ENCODE results near the gene SCAMP3.

SCAMP3 gene

GRCh38 chr1:155287987-155288543 is 25.9 kb upstream of the SCAMP3 start:
- Histone ChIP-seq H3K27ac (no peak overlapping the region), H3K4me3 (no peak overlapping the region)

- no peak overlapping the region for H3K4me3 ChIP-seq
- H3K27ac ChIP-seq = no peak overlapping the region
Measured at GRCh38 chr1:155286544-155286943, 24.4 kb upstream of the SCAMP3 start.

GRCh38 chr1:155285631-155286044 is 23.5 kb upstream of the SCAMP3 start:
- H3K4me3 ChIP-seq = no peak overlapping the region
- H3K27ac ChIP-seq = no peak overlapping the region

GRCh38 chr1:155285063-155285462 is 22.9 kb upstream of the SCAMP3 start:
- no peak overlapping the region for H3K4me3 ChIP-seq
- H3K27ac ChIP-seq = no peak overlapping the region

GRCh38 chr1:155284476-155284875 is 22.3 kb upstream of the SCAMP3 start:
- Histone ChIP-seq H3K27ac (no peak overlapping the region), H3K4me3 (no peak overlapping the region)

- no peak overlapping the region for H3K4me3 ChIP-seq
- H3K27ac ChIP-seq = no peak overlapping the region
Measured at GRCh38 chr1:155282488-155283091, 20.4 kb upstream of the SCAMP3 start.

GRCh38 chr1:155279268-155279667 is 17.1 kb upstream of the SCAMP3 start:
- H3K4me3 ChIP-seq = no peak overlapping the region
- no peak overlapping the region for H3K27ac ChIP-seq

- Histone ChIP-seq H3K4me3 (peak overlapping the region in 1 of 7 experiments; percentile 75), H3K27ac (no peak overlapping the region)
Measured at GRCh38 chr1:155278689-155279160, 16.6 kb upstream of the SCAMP3 start.

- H3K4me3 ChIP-seq = peak overlapping the region; percentile 52 to 82 (median 71)
- peak overlapping the region in 17 of 21 experiments; percentile 5 to 83 (median 67) for H3K27ac ChIP-seq
Measured at GRCh38 chr1:155277902-155278688, 15.9 kb upstream of the SCAMP3 start.

- Histone ChIP-seq H3K4me3 (peak within 1 kb of the TSS; percentile 52 to 82 (median 71)), H3K27ac (peak within 1 kb of the TSS in 18 of 21 experiments; percentile 5 to 83 (median 66))
Measured at GRCh38 chr1:155277070-155277901, 15.1 kb upstream of the SCAMP3 start, which contains the start of gene HCN3. Gene HCN3, plus strand, starts transcription at chr1:155277463. Its CDS starts 128 bp downstream, at chr1:155277591.

GRCh38 chr1:155273343-155274245 is 11.4 kb upstream of the SCAMP3 start, which contains the start of gene CLK2:
Gene CLK2, minus strand, starts transcription at chr1:155273504. Its CDS starts 2,527 bp downstream, at chr1:155270977.
- Histone ChIP-seq H3K4me3 (peak within 1 kb of the TSS; percentile 60 to 95 (median 79)), H3K27ac (peak within 1 kb of the TSS; percentile 92 to 99 (median 97))

- peak overlapping the region; percentile 92 to 99 (median 97) for H3K27ac ChIP-seq
- H3K4me3 ChIP-seq = peak overlapping the region; percentile 60 to 95 (median 79)
Measured at GRCh38 chr1:155272466-155273342, 10.5 kb upstream of the SCAMP3 start.

- no peak overlapping the region for H3K27ac ChIP-seq
- no peak overlapping the region for H3K4me3 ChIP-seq
Measured at GRCh38 chr1:155269381-155269780, 7.2 kb upstream of the SCAMP3 start.

- Histone ChIP-seq H3K27ac (no peak overlapping the region), H3K4me3 (no peak overlapping the region)
Measured at GRCh38 chr1:155268630-155269029, 6.5 kb upstream of the SCAMP3 start.

- Histone ChIP-seq H3K4me3 (no peak overlapping the region), H3K27ac (no peak overlapping the region)
Measured at GRCh38 chr1:155267373-155267772, 5.2 kb upstream of the SCAMP3 start.

- H3K27ac ChIP-seq = no peak overlapping the region
- no peak overlapping the region for H3K4me3 ChIP-seq
Measured at GRCh38 chr1:155266553-155266952, 4.4 kb upstream of the SCAMP3 start.

GRCh38 chr1:155263067-155263466 is 907 bp upstream of the SCAMP3 start:
- peak overlapping the region in 11 of 21 experiments; percentile 76 to 94 (median 88) for H3K27ac ChIP-seq
- H3K4me3 ChIP-seq = no peak overlapping the region

GRCh38 chr1:155261493-155261851 is 688 bp downstream of the SCAMP3 start:
- Histone ChIP-seq H3K4me3 (peak overlapping the region; percentile 73 to 94 (median 79)), H3K27ac (peak overlapping the region in 20 of 21 experiments; percentile 76 to 94 (median 86))

All from skin epidermis (tissue), 12 donors.